HG03060 (cell line): ENCODE data around the gene MINDY4.

Source experiments
- ATAC-seq: cut with Tn5 transposase; IDR thresholded peaks from one replicate; pipeline ENCODE4 v1.9.1; 2021; ENCODE audit warnings: low read depth, moderate number of reproducible peaks; ENCODE audit not compliant: unreplicated experiment

The MINDY4 gene

DNA sequence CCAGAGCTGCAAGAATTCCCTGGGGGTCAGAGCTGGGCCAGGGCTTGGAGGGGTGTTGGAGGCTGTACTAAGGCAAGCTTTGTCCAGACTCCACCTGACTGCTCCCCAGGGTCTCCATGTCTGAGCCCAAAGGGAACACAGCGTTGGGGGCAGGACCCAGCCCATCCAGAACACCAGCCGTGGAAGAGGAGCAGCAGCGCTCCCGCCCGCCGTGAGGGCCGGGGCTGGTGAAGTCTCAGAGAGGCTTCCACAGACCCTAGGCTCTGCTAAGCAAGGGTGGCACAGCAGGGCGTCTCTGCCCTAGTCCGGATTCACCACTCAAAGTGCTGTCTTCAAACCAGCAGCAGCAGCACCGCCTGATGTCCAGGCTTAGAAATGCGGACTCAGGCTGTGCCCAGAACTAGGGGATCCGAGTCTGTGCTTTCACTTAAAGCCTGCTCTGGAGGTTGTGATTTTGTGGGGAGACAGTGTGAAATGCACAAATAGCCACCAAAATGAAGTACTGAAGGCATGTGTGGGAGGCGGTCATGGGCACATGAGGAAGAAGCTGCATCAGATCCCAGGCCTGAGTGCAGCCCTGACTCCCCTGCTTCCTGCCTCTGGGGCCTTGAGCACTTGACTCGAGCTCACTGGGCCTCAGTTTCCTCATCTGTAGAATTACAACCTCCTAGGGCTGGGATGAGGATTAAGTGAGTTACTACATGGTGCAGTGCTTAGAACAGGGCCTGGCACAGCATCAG, 123.8 kb downstream of the MINDY4 start:
- no peak for ATAC-seq

DNA sequence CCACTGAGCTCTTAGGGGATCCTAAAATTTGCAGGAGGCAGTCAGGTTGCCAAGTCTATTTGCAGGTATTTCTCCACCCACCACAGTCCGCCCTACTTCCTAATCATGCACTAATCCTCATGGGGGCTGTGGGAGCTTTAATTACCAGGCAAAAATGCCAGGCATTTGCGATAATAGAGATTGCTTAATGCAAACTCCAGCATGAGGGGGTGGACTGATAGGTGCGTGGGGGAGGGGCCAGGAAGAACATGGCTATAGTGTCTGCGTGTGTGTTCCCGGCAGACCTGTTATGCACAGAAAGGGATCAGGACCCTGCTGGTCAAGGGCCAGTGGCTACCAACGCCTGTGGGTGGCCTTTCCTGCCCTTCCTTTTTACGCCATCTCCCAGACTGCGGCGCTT, 124.8 kb downstream of the MINDY4 start:
- no peak for ATAC-seq

DNA sequence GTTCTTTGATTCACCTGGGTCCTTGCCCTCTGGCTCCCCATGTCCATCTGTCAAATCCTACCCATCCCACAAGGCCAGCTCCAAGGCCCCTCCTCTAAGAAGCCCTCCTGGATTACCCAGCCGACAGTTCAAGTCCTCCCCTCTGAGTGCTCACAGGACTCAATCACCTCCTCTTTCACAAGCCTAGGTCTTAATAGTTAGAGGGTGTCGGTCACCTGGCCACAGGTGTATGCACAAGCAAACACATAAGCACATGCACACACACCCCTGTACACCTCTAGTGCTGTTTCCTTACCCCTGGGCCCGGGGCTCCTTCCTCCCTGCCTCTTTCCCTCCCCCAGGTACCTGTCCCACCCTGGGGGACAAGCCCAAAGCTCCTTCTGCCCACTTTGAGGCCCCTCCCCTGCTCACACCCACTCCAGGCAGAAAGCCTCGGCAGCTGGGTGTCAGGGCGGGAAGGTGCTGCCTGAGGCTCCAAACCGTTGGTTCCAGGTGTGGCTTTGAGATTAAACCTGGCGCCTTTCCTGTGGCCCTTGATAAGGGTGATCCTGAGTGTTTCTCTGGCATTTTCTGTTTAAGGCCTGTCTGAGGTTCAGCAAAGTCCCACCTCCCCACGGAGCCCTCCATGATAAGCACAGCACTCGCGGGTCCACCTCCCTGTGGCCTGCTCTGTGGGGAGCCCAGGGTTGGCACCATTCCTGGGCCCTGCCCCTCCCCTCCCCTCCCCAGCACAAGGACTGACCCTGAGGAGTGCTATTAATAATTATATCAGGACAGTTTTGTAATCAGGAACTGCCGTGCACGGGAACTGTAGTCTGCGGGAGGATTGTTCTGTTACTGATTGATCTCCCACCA, 125.8 kb downstream of the MINDY4 start:
- ATAC-seq = no peak

DNA sequence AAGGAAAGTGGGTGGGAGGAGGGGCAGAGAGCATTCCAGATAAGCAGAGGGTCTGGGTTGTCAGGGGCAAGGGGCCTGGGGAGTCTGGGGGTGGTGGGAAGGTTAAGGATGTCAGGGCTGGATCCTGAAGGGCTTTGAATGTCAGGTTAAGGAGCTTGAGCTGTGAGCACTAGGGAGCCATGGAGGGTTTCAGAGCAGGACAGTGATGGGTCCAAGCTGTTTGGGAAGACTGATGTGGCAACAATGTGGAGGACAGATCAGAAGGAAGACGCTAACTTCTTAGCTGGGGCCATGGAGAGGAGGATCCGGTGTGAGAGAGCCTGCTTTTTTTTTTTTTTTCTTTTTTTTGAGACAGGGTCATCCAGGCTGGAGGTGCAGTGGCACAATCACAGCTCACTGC, 126.6 kb downstream of the MINDY4 start:
- no peak for ATAC-seq

DNA sequence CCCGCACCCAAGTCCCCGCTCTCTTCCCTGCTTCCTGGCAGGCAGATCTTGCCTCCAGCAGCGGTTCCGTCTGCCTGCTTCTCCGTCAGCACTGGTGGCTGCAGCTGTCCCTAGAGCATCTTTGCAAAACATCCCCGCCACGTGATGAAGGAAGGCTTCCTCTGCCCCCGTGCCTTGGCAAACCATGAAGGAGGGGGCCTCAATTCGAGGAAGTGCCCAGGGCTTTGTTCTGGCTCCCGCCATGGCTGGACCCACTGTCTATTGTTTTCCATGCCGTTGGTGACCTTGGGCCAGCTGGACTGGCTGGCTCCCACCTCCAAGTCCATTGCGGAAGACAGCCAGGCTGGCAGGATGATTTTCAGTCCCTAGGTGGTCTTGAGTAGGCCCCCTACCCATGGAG, 127.2 kb downstream of the MINDY4 start:
- ATAC-seq = no peak

DNA sequence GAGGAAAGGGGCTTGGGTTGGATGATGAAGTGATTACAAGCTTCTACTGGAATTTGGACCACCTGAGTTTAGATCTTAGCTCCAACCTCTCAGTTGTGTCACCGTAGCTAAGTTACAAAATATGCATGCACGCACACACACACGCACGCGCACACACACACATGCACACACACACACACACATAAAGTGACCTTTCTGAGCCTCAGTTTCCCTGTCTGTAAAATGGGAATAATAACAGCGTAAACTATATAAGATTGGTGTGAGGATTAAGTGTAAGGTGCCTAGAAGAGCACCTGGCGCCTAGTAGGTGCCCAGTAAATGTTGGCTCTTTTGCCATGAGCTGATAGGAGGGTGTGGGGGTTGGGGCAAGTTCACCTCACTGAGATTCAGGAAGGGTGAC, 127.8 kb downstream of the MINDY4 start:
- no peak for ATAC-seq

DNA sequence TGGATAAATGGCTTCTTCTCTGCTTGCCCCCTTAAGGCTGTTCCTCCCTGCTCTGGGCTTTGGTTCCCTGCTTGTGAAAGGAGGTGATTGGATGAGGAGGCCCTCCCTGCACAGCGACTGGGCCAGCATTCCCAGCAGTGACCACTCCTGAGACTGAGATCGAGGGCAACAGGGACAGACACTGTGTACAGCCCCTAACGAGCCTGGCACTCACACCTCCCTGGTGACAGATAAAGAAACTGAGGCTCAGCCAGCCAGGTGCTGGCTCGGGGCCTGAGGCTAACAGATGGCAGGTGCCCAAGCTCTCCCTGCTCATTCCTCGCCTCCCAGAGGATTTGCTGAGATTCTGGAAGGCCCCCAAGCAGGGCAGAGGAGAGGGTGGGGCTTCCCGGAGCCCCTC, 128.4 kb downstream of the MINDY4 start:
- no peak for ATAC-seq

DNA sequence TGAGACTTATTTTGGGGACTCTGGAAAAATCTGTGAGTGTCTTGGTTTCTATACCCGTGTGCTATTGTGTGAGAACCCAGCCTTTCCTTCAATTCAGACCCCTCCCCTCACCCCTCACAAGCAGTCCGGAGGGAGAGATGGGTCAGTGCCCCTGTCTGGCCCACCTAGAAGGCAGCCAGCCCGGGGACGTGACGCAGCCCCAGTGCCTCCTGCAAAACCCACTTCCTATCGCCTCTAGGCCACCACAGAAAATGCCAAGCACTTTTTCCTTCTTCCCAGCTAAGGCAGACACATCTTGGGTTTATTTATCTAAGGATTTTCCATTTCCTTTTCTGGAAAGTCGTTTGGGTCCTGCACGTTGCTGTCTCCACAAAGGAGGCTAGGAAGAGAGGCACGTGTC, 128.8 kb downstream of the MINDY4 start:
- ATAC-seq = no peak

DNA sequence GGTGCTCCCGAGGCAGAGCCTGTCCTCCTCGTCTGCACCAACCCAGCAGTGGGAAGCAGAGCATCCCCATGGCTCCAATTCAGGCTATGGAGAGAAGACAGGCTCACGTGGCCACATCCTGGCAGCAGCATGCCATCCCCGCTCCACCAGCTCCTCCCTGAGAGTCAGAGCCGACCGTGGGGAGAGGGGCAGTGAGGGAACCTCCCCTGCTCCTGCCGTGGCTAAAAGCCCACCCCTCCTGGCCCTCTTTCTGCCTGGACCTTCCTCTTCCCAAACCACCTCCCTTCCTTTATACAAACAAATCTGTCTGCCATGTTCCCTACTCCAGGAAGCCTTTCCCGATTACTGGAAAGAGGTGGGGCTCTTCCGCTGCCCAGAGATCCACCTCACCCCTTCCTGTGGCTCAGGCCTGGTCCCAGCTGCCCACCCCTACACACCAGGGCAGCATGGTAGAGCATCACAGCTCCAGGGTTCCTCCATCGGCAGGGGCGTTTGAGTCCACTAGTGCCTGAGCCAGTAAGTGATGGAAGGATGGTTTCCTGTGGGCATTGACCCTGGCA, 129.7 kb downstream of the MINDY4 start:
- ATAC-seq = no peak

DNA sequence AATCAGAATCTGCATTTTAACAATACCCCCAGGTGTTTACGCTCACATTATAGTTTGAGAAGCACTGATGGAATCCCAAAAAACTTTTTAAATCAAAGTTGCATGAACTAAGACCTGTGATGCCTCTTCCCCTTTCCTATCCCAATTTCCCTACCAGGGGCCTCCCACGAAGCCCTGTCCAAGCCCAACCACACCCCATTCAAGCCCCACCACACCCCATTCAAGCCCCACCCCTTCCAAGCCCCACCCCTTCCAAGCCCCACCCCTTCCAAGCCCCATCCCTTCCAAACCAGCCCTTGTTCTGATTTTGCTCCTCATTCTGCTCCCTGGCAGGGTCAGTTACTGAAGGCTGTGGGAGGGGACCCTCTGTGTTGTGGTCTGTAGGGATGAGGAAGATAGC, 130.6 kb downstream of the MINDY4 start:
- ATAC-seq = no peak

DNA sequence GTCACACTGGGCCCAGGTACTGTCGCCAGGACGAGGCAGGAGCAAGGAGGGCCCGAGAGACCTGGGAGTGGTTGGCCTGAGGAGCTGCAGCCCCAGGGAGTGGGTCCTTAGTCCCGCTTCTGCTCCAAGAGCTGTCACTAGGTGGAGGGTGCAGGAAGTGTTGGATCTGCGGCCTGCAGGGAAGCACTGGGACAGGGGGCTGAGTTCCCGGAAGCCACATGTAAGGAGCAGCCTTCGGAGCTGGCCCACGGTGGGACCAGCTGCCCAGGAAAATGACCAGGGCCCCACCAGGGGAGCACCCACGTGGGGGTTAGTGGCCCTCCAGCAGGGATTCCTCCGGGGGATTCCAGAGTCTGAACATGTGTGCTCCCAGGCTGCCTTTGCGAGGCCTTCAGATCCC, 131.2 kb downstream of the MINDY4 start:
- no peak for ATAC-seq

DNA sequence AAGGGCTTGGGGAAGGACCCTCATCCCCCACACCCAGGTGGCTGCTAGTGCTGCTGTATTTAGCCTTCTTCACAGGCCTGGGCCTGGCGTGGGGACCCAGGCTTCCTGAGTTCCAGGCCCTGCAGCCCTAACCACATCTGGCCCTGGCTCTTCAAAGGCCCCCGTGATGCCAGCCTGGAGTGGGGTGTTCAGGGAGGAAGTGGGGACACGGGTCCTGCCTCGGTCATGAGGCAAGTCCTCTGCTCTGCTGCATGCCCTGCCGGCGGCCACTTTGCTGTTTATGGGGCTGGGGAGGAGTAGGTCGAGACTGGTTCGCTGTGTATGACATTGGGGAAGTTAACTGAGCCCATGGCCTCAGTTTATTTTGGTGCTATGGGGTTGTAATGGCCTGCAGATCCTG, 131.9 kb downstream of the MINDY4 start:
- no peak for ATAC-seq

DNA sequence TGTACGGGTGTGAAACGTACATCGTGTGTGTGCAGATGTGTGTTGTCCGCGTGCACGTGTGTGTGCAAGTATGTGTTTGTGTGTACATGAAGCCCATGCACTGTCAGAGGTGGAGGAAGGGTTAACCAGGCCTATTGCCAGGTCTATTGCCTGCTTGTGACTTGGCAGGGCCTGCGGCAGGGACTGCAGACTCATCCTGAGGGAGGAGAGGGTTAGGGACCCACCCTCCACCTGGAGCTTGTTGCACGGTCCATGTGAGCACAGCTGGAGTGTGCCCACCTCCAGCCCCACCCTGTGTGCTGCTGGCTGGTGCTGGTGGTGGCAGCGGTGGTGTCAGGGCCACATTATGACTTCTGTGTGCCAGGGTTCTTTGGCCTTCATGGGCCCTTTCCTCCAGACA, 133.3 kb downstream of the MINDY4 start:
- ATAC-seq = no peak

DNA sequence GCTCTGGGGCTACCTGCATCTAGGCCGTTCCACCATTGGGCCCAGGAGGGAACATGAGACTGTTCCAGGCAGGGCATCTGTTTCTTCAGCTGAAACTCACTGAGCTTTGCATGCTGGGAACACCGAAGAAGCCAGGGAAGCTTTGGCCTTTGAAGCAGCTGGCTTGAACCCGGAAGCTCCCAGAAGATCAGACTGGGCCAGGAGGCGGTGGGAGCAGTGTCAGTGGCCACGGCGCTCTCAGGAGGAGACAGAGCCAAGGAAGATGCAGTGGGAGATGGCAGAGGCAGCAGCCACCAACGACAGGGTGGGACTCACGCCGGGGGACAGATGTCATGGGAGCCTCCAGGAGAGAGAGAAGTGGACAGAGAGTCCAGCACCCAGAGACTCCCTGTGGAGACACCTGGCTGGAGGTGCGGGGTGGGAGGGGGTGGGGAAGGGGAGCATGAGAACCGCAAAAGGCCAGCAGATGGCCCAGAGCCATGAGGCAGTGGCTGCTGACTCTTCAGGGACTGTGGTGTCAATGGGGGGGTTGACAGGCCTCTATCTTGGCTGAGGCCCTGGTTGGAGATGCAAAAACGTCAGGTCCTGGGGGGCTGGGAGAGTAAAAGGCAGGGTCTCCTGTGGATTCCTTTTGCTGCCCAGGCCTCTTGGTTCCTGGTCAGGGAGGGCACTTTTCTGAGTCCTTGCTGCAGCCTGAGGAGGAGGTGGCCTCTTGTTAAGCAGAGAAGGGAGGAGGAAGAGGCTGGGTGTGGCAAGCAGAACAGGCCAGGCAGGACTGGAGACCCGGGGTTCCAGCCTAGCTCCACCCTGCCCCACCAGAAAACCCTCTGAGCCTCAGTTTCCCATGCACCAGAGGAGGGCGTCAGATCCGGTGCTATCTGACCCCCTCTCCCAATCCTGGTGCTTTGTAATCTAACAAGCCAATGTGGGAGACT, 134.1 kb downstream of the MINDY4 start:
- no peak for ATAC-seq

DNA sequence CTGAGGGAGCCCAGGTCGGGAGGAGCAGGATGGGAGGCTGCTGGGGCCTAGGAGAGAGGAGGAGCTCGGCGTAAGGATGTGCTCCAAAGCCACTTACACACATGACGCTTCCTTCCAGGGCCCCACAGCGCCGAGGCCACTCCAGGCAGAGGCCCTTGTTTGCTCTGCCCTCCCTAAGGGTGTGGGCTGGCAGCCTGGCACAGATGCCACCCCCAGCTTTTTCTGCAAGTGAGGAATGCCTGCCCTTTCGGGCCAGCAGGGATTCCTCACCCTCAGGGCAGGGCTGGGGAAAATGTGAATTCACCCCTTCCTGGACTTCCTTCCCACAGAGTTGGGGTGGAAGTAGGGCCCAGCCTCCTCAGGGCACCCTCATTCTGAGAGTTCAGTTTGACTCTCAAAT, 134.8 kb downstream of the MINDY4 start:
- ATAC-seq = no peak

DNA sequence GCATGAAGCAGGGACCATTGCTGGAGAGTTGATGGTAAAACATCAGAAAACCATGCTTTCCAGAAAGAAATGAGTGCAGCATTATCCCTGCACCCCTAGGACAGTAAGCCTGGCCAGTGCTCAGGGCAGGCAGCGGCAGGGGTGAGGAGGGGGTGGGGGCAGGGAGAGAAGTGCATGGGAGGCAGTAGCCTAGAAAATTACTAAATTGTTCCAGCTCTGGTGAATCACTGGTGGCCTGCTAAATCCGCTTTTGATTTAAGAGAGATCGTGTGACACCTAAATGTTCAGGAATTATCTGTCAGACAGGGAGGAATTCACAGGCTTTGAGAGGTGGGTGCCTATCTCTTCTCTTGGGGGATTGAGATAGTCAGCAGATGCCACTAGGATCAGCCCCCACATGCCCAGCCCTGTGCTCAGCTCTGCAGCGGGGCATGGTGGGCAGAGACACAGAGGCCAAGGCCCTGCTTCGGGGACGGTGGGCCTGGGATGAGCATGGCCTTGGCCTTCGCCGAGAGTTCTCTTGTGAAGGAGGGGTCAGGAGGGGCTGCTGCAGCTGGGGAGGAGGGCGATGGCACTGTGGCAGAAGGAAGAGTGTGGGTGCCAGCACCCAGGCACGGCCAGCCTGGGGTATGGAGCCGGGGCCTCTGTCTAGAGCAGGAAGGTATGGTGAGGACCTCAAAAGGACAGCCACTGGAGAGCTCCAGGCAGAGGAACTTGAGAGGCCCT, 135.5 kb downstream of the MINDY4 start:
- no peak for ATAC-seq

DNA sequence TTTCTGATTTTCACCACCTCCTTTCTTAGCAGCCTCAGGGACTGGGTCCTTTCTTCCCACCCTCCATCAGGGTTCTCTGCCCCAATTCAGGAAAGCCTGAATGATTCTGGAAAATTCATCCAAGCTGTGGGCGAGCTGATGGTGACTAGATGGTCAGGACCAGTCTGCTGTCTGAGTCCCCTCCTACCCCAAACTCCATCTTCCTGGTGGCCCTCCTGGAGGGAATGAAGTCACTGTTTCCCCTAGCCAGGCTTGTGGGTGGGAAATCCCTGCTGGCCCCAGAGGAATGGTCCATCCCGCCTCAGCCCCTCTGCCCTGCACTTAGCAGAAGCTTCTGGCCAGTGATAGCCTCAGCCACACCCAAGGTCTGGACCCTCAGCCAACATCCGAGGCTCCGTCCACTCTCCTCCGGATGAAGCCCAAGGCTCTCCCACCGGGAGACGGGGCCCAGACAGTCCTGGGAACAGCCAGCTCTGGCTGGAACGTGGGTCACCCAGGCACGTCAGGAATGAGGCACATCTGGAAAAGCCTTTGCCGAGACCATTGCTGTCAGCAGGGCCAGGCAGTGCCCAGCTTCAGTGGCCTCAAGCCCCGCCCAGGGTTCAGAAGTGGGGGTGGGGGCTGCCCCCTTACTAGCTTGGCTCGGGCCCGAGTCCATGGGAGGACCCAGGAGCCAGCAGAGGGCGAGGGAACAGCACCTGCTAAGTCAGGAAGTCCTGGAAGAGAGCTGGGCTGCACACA, 136.5 kb downstream of the MINDY4 start:
- no peak for ATAC-seq

DNA sequence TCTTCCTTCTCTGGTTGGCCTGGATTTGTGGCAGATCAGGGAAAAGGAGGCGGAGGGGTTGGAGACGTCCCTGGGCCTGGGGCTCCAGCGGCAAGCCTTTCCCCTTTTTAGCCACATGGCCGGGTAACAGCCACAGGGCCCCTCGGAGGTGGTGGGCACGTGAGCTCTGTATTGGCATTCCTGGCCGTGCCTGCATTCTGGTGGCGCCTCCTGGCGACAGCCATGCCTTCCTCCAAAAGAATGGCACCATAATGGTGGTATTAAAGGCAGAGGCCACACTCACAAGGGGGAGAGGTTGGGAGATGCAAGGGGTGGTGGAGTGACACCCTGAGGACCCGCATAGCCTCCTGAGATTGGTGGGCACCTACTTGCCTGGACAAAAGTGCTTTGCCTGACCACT, 137.5 kb downstream of the MINDY4 start:
- ATAC-seq = no peak

DNA sequence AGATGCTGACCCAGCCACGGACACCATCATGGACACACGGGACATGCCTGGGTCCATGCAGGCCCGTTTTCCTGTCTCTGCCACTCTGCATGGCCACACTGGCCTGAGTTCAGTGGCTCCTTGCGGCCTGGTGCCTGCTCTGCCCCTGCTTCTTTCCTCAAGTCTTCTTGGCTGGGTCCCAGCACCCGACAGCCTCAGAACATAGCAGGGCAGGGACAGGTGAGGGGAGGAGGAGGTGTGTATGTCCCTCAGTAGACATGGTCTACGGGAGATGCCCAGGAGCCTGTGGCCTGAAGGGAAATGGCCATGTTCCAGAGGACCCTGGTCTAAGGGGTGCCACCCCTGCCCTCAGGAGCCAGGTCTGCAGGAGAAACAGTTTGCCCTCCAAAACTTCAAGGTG, 138.2 kb downstream of the MINDY4 start:
- no peak for ATAC-seq
